Esophagus (tissue), 2 donors: ENCODE measurements around the gene IQCM. TPM values are rescaled to one million over a fixed set of nuclear protein-coding genes. Genes with fewer than 3 reads are reported as not detected.

Source experiments
- H3K27ac ChIP-seq, 2 donors: one replicate each; pipeline ENCODE4 v1.5.1; 2013; ENCODE audit warnings: low read depth in 2 of 2, mild to moderate bottlenecking in 2 of 2, inconsistent platforms in 1 of 2, low read length in 1 of 2, moderate library complexity in 1 of 2
- H3K27me3 ChIP-seq, 2 donors: one replicate each; pipeline ENCODE4 v1.6.1; 2013; ENCODE audit warnings: low read length in 2 of 2, control low read depth in 1 of 2, mild to moderate bottlenecking in 1 of 2; ENCODE audit not compliant: insufficient read depth in 2 of 2, control insufficient read depth in 1 of 2
- H3K36me3 ChIP-seq, 2 donors: one replicate each; pipeline ENCODE4 v1.6.1; 2013; ENCODE audit warnings: low read length in 1 of 2; ENCODE audit not compliant: control insufficient read depth in 2 of 2, insufficient read depth in 2 of 2
- H3K4me1 ChIP-seq, 2 donors: one replicate each; pipeline ENCODE4 v1.6.1; 2013; ENCODE audit warnings: low read length in 1 of 2; ENCODE audit not compliant: control insufficient read depth in 2 of 2, insufficient read depth in 2 of 2
- H3K4me3 ChIP-seq, 2 donors: one replicate each; pipeline ENCODE4 v1.5.1; 2013; ENCODE audit warnings: low read length in 2 of 2, mild to moderate bottlenecking in 2 of 2, low read depth in 1 of 2, moderate library complexity in 1 of 2
- H3K9me3 ChIP-seq, 2 donors: one replicate each; pipeline ENCODE4 v1.6.1; 2013; ENCODE audit warnings: mild to moderate bottlenecking in 2 of 2, low read depth in 1 of 2, low read length in 1 of 2, moderate library complexity in 1 of 2; ENCODE audit not compliant: control insufficient read depth in 2 of 2, insufficient read depth in 1 of 2
- WGBS, 2 donors: extraction: QIAGEN DNeasy Blood & Tissue Kit; methylation state at CpG; one replicate each; pipeline ENCODE4 v1.1.7; 2013; 5-methylcytosine and 5-hydroxymethylcytosine counted together
- polyA plus RNA-seq, 2 donors: library from polyadenylated mRNA; stranded (reverse); fragments of 200-250 nt; gene quantifications; one replicate each; pipeline ENCODE4 v1.2.3, GENCODE V29; 2013
- donor health status: healthy with polysubstance abuse.
- donor health status: Bipolar disorder and iron deficiency.

IQCM gene
- polyA plus RNA-seq, 2 donors: not detected

GRCh38 chr4:149706942-149707341 is 108.7 kb downstream of the IQCM start:
- H3K4me1 ChIP-seq: no peaks in the 10 kb centered on the region
- no peak overlapping the region for H3K4me3 ChIP-seq
- H3K27me3 ChIP-seq: no peaks in the 10 kb centered on the region
- no peaks in the 10 kb centered on the region for H3K36me3 ChIP-seq
- no peak overlapping the region for H3K27ac ChIP-seq
- H3K9me3 ChIP-seq: no peaks in the 10 kb centered on the region

DNA sequence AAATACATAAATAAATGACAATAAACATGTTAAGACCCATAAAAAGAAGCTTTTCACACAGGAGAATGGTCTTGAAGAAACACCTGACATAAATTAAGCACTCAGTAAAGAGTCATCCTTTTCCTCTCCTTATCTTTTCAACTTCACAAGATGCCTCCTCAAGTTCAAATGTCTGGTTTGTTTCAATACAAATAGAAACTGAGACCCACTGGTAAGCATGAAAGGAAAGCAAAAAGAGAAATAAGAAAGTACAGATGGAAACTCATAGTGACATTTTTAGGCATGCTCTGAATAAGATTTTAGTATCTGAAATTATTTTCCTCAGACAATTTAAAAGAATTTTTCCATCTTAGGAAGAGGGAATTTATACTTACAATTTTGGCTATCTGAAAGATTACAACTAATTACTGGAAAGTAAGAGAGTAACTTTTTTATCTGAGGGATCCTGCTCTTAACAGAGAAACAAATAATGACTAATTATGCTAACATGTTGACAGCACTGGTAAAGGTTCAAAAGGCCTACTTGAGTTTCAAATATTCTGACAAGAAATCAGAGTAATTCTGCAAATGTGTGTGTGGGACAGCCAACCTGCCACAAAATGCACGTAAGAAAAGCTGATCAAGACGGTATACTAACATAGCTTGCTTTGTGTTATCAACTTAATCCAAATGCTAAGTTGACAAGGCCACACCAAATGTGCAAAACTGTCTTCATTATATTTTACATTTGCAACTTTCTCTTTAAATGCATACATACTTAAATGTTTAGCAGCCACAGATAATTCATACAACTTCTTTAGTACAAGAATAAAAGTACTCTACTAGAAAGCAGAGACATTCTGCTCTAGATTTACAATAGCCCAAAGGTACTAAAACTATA is 113.0 kb downstream of the IQCM start:
- Histone ChIP-seq H3K27me3 (no peaks in the 10 kb centered on the region), H3K27ac (no peak overlapping the region), H3K4me3 (no peak overlapping the region), H3K4me1 (no peaks in the 10 kb centered on the region), H3K36me3 (no peaks in the 10 kb centered on the region), H3K9me3 (no peaks in the 10 kb centered on the region)
- 85% methylated on average over 2 of the region's 2 CpGs for WGBS, 2 donors

- 83 to 91% methylated on average over 2 of the region's 2 CpGs for WGBS, 2 donors
- no peaks in the 10 kb centered on the region for H3K9me3 ChIP-seq
- no peak overlapping the region for H3K27ac ChIP-seq
- H3K4me3 ChIP-seq: no peak overlapping the region
- H3K4me1 ChIP-seq: no peaks in the 10 kb centered on the region
- H3K27me3 ChIP-seq: no peaks in the 10 kb centered on the region
- H3K36me3 ChIP-seq: no peaks in the 10 kb centered on the region
Observed at GRCh38 chr4:149701435-149702156, 114.0 kb downstream of the IQCM start.

DNA sequence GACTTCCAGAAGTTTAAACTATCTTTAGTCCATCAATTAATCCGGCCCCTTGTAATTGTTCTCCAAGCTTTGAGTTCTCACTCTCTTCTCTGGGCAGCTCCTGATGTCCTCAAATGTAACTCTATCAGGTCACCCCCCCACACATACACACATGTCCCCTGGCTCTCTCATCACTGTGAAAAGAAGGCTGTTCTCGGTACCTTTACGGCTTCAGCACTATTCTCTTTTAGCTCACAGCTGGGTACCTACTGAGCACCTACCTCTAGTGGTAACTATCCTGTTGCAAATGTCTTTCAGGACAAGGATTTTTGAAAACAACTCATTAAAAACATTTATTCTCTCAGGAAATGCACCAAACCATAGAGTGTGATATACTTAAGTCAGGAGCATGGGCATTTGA is 115.4 kb downstream of the IQCM start:
- WGBS, 2 donors: 85 to 90% methylated on average over 3 of the region's 3 CpGs
- H3K4me1 ChIP-seq: no peaks in the 10 kb centered on the region
- H3K4me3 ChIP-seq: no peak overlapping the region
- no peak overlapping the region for H3K27ac ChIP-seq
- no peaks in the 10 kb centered on the region for H3K9me3 ChIP-seq
- H3K36me3 ChIP-seq: no peaks in the 10 kb centered on the region
- H3K27me3 ChIP-seq: no peaks in the 10 kb centered on the region

DNA sequence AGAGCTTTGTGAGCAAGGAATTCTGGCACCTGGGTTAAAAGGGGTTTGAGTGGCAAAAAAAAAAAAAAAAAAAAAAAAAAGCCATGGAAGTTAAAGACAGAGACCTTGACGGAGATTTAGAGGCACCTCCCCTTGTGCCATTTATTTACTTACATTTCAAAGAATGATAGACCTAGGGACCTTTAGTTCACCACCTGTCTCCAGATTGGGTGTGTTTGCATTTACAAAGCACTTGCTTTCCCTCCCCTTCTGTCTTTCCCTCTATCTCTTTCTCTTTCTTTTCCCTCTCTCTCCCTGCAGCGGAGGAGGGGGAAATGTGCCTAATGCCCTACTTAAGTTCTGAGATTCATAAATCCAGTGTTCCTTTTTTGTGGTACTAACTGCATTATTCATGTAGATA is 116.0 kb downstream of the IQCM start:
- Histone ChIP-seq H3K9me3 (no peaks in the 10 kb centered on the region), H3K27ac (no peak overlapping the region), H3K4me1 (no peaks in the 10 kb centered on the region), H3K36me3 (no peaks in the 10 kb centered on the region), H3K4me3 (no peak overlapping the region), H3K27me3 (no peaks in the 10 kb centered on the region)
- 52 to 76% methylated on average over 2 of the region's 2 CpGs for WGBS, 2 donors

- H3K4me3 ChIP-seq: no peak overlapping the region
- H3K36me3 ChIP-seq: no peaks in the 10 kb centered on the region
- H3K9me3 ChIP-seq: no peaks in the 10 kb centered on the region
- no peaks in the 10 kb centered on the region for H3K4me1 ChIP-seq
- H3K27me3 ChIP-seq: no peaks in the 10 kb centered on the region
- no peak overlapping the region for H3K27ac ChIP-seq
- 83 to 85% methylated on average over 3 of the region's 3 CpGs for WGBS, 2 donors
Observed at GRCh38 chr4:149690726-149691125, 124.9 kb downstream of the IQCM start.

GRCh38 chr4:149684516-149684915 is 131.1 kb downstream of the IQCM start:
- no peaks in the 10 kb centered on the region for H3K4me1 ChIP-seq
- no peaks in the 10 kb centered on the region for H3K36me3 ChIP-seq
- no peaks in the 10 kb centered on the region for H3K9me3 ChIP-seq
- H3K27me3 ChIP-seq: no peaks in the 10 kb centered on the region
- H3K27ac ChIP-seq: no peak overlapping the region
- H3K4me3 ChIP-seq: no peak overlapping the region
- 57 to 58% methylated on average over 2 of the region's 2 CpGs for WGBS, 2 donors

GRCh38 chr4:149676076-149676475 is 139.6 kb downstream of the IQCM start:
- WGBS, 2 donors: 70 to 72% methylated on average over 3 of the region's 3 CpGs
- Histone ChIP-seq H3K27me3 (no peaks in the 10 kb centered on the region), H3K4me1 (no peaks in the 10 kb centered on the region), H3K27ac (no peak overlapping the region), H3K36me3 (no peaks in the 10 kb centered on the region), H3K4me3 (no peak overlapping the region), H3K9me3 (peaks cover 2 to 3% of the 10 kb centered on the region in 2 donors)

DNA sequence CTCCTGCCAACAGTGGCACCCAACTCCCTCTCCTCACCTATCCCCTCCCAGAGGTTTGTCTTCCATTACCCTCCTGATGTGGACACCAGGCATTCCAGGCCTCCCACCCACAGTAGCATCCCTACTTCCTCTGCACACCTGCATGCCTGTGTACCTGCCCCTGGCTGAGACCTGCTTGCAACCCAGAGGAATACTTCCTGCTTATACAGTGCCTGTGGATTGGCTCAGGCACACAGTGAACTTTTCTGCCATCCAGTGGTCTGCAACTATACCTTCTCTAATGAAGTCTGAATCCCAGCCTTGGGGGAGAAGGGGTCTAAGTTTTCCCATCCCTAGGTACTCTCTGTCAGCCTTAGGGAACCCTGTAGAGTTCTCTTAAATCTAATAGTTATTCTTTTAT is 169.9 kb downstream of the IQCM start:
- Histone ChIP-seq H3K27me3 (no peaks in the 10 kb centered on the region), H3K4me1 (no peaks in the 10 kb centered on the region), H3K9me3 (no peaks in the 10 kb centered on the region)

GRCh38 chr4:149638073-149638472 is 177.6 kb downstream of the IQCM start:
- no peaks in the 10 kb centered on the region for H3K9me3 ChIP-seq
- H3K4me1 ChIP-seq: no peaks in the 10 kb centered on the region
- no peak overlapping the region for H3K4me3 ChIP-seq
- WGBS, 2 donors: 52 to 60% methylated on average over 1 of the region's 1 CpG
- H3K36me3 ChIP-seq: no peaks in the 10 kb centered on the region
- H3K27ac ChIP-seq: no peak overlapping the region
- no peaks in the 10 kb centered on the region for H3K27me3 ChIP-seq

More for the DNA sequence above, 169.9 kb downstream of the IQCM start:
- Histone ChIP-seq H3K4me3 (no peak overlapping the region), H3K36me3 (no peaks in the 10 kb centered on the region), H3K27ac (no peak overlapping the region)
